Astrocyte (in vitro differentiated cells and primary cell): Measurements from ENCODE around the gene CMSS1.

Source experiments
- CTCF ChIP-seq: IDR thresholded peaks from 2 replicates; pipeline ENCODE4 v1.5.1; 2011; ENCODE audit warnings: low read depth, mild to moderate bottlenecking, inconsistent platforms, low read length, moderate library complexity; ENCODE audit not compliant: insufficient read depth
- EZH2 ChIP-seq: IDR thresholded peaks from 2 replicates; pipeline ENCODE4 v1.6.1; 2012; ENCODE audit warnings: mild to moderate bottlenecking, low read length, inconsistent platforms; ENCODE audit not compliant: insufficient read depth

GRCh38 chr3:99869621-99870020 is 52.0 kb downstream of the CMSS1 start:
- TF ChIP-seq CTCF: no peak
- no peak for TF ChIP-seq EZH2
